Small intestine (tissue), 7 donors: ENCODE measurements around the gene PARD3. TPM values are rescaled to one million over a fixed set of nuclear protein-coding genes. Genes with fewer than 3 reads are reported as not detected.
A peak's percentile ranks its signal among the peaks of the same experiment; 100 is the strongest.

Source experiments
- DNase-seq, 2 donors: peaks; one replicate each; pipeline versions ENCODE4 v3.0.0 to v3.0.0-alpha.2; 2013
- FAIRE-seq: peaks from 2 replicates; lab custom pipeline; 2012; peaks lifted over from hg19 to GRCh38; lab: Jason Lieb, UNC
- H3K27ac ChIP-seq, 3 donors: one replicate each; pipeline ENCODE4 v1.5.1; 2013; ENCODE audit warnings: low read length in 2 of 3, mild to moderate bottlenecking in 2 of 3, control low read depth in 1 of 3, inconsistent platforms in 1 of 3, low read depth in 1 of 3, moderate library complexity in 1 of 3
- H3K27me3 ChIP-seq, 3 donors: one replicate each; pipeline ENCODE4 v1.6.1; 2013; ENCODE audit warnings: low read length in 3 of 3, inconsistent platforms in 1 of 3; ENCODE audit not compliant: control insufficient read depth in 3 of 3, insufficient read depth in 3 of 3
- H3K36me3 ChIP-seq, 3 donors: one replicate each; pipeline ENCODE4 v1.6.1; 2013; ENCODE audit warnings: low read length in 3 of 3, inconsistent platforms in 1 of 3, low read depth in 1 of 3, mild to moderate bottlenecking in 1 of 3, moderate library complexity in 1 of 3; ENCODE audit not compliant: control insufficient read depth in 3 of 3, insufficient read depth in 2 of 3
- H3K4me1 ChIP-seq, 3 donors: one replicate each; pipeline ENCODE4 v1.6.1; 2013; ENCODE audit warnings: low read length in 2 of 3, inconsistent platforms in 1 of 3, low read depth in 1 of 3, mild to moderate bottlenecking in 1 of 3, moderate library complexity in 1 of 3; ENCODE audit not compliant: control insufficient read depth in 3 of 3, insufficient read depth in 2 of 3
- H3K4me3 ChIP-seq, 3 donors: one replicate each; pipeline ENCODE4 v1.5.1; 2013; ENCODE audit warnings: low read length in 3 of 3, control low read depth in 1 of 3, inconsistent platforms in 1 of 3, low read depth in 1 of 3, mild to moderate bottlenecking in 1 of 3, moderate library complexity in 1 of 3
- H3K9me3 ChIP-seq, 2 donors: one replicate each; pipeline ENCODE4 v1.6.1; 2013; ENCODE audit warnings: low read depth in 1 of 2, low read length in 1 of 2; ENCODE audit not compliant: control insufficient read depth in 2 of 2, insufficient read depth in 1 of 2
- WGBS, 3 donors: extraction: QIAGEN DNeasy Blood & Tissue Kit; methylation state at CpG; one replicate each; pipeline ENCODE4 v1.1.7; 2013; 5-methylcytosine and 5-hydroxymethylcytosine counted together
- polyA plus RNA-seq, 4 donors: library from polyadenylated mRNA; stranded (reverse) in 3 of 4; unstranded in 1 of 4; fragments of 200-250 nt in 3 of 4; fragments of 120-200 nt in 1 of 4; gene quantifications; one replicate each; pipeline versions ENCODE4 v1.2.1 to v1.2.3, GENCODE V29; 2013
- donor health status: healthy with polysubstance abuse.
- donor health status: control.
- donor health status: control.
- donor health status: Bipolar disorder and iron deficiency.
- donor health status: healthy.

The PARD3 gene
- polyA plus RNA-seq, 4 donors, result 14.3 to 24.3 (median 15.5) TPM

DNA sequence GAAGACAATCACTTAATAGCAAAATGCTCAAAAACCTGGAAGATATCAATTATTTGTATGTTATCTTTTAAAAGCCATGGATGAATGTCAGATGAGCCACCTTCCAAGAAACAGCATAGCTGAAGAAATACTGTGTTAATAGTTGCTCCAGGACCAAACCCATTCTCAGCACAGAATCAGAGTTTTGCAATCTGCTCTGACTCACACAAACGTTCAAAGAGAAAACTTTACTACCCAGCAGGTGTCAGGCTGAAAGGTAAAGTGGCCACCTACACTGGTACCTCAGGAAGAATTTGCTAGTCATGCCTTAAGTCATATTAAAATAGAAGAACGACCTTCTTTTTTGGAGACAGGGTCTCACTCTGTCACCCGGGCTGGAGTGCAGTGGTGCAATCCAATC, 526.5 kb downstream of the PARD3 start:
- H3K4me3 ChIP-seq, result no peak overlapping the region
- H3K27me3 ChIP-seq, result no peaks in the 10 kb centered on the region
- no peaks in the 10 kb centered on the region for H3K36me3 ChIP-seq
- H3K27ac ChIP-seq, result no peak overlapping the region
- WGBS, 3 donors, result 49 to 63% (median 49%) methylated on average over 3 of the region's 3 CpGs
- DNase-seq (peak; percentile 46 to 56), FAIRE-seq (no peak)
- no peaks in the 10 kb centered on the region for H3K9me3 ChIP-seq
- peaks cover 0 to 3% (median 0%) of the 10 kb centered on the region in 3 donors for H3K4me1 ChIP-seq

GRCh38 chr10:34286136-34286739, 528.9 kb downstream of the PARD3 start:
- Histone ChIP-seq H3K27ac (no peak overlapping the region), H3K36me3 (peaks cover 0 to 1% (median 0%) of the 10 kb centered on the region in 3 donors), H3K4me1 (no peaks in the 10 kb centered on the region), H3K9me3 (no peaks in the 10 kb centered on the region), H3K4me3 (no peak overlapping the region), H3K27me3 (no peaks in the 10 kb centered on the region)
- no peak for FAIRE-seq
- no peak for DNase-seq
- WGBS, 3 donors, result 78 to 88% (median 82%) methylated on average over 3 of the region's 3 CpGs

GRCh38 chr10:34281661-34282582, 533.2 kb downstream of the PARD3 start:
- H3K36me3 ChIP-seq, result peaks cover 0 to 6% (median 0%) of the 10 kb centered on the region in 3 donors
- FAIRE-seq (no peak), DNase-seq (no peak)
- no peaks in the 10 kb centered on the region for H3K9me3 ChIP-seq
- no peaks in the 10 kb centered on the region for H3K27me3 ChIP-seq
- peak overlapping the region in 1 of 3 donors; percentile 91 for H3K27ac ChIP-seq
- H3K4me3 ChIP-seq, result no peak overlapping the region
- 76 to 93% (median 83%) methylated on average over 3 of the region's 3 CpGs for WGBS, 3 donors
- no peaks in the 10 kb centered on the region for H3K4me1 ChIP-seq

DNA sequence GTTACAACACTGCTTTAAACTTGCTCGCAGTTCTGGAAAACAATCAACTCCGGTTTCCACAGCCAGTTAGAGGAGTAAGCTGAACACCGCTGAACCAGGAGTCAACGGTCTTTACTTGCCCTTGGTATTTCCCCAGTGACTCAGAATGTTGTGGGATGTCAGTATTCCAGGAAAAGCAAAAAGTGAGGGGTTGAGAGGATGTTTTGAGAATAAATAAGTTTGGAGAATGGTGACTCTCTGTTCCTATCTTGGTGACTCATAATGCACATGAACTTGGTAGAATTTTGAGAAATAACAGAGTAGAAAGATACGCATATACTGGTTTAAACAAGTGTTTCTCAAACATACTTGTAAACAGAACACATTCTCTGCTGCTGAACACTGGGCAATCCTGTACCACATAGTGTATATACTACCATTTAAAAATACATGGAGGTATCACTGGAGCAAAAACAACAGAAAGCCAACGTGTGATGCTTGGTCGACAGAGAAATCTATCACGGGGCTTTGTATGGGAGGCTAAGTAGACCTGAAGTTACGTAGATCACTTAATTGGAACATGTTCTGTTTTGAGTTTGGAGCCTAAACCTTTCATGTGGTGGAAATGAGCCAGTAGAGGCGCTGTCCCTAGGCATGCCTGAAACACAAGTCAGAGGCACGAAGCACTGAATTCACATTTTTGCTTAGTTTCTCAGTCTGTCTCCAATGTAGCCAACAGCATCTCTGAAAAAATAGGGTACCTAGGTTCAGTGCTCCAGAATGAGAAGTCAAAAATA, 534.3 kb downstream of the PARD3 start:
- H3K4me1 ChIP-seq, result no peaks in the 10 kb centered on the region
- H3K9me3 ChIP-seq, result no peaks in the 10 kb centered on the region
- 71 to 88% (median 84%) methylated on average over 11 of the region's 11 CpGs for WGBS, 3 donors
- no peak overlapping the region for H3K4me3 ChIP-seq
- DNase-seq (no peak), FAIRE-seq (no peak)
- H3K27me3 ChIP-seq, result no peaks in the 10 kb centered on the region
- peaks cover 0 to 6% (median 0%) of the 10 kb centered on the region in 3 donors for H3K36me3 ChIP-seq
- H3K27ac ChIP-seq, result peak overlapping the region in 1 of 3 donors; percentile 91

GRCh38 chr10:34275626-34276130, 539.4 kb downstream of the PARD3 start:
- 80 to 82% (median 82%) methylated on average over 2 of the region's 2 CpGs for WGBS, 3 donors
- DNase-seq (no peak), FAIRE-seq (no peak)
- Histone ChIP-seq H3K36me3 (peaks cover 0 to 4% (median 0%) of the 10 kb centered on the region in 3 donors), H3K4me1 (no peaks in the 10 kb centered on the region), H3K9me3 (no peaks in the 10 kb centered on the region), H3K27me3 (no peaks in the 10 kb centered on the region), H3K27ac (no peak overlapping the region), H3K4me3 (no peak overlapping the region)

DNA sequence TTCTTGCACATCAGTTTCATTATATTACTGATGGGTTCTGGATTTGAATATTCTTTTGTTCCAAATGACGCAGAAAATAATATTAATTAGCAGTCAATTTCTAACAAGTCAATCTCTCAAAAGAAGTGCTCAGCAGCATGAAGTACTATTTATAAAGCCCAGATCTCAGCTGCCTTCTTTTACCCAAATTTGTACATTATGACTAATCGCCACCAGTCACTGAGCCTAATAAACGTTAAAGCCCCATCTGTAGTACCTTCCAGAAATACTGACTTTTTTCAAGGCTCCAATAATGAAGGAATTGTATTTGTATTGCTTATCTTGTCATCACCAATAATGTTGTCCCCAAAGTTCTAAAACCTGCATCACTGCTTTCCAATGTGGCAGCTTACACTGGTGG, 540.2 kb downstream of the PARD3 start:
- H3K27me3 ChIP-seq, result no peaks in the 10 kb centered on the region
- DNase-seq, result no peak
- FAIRE-seq, result no peak
- WGBS, 3 donors, result 80 to 95% (median 86%) methylated on average over 3 of the region's 3 CpGs
- H3K4me3 ChIP-seq, result no peak overlapping the region
- H3K4me1 ChIP-seq, result no peaks in the 10 kb centered on the region
- H3K36me3 ChIP-seq, result peaks cover 0 to 4% (median 0%) of the 10 kb centered on the region in 3 donors
- H3K9me3 ChIP-seq, result no peaks in the 10 kb centered on the region
- H3K27ac ChIP-seq, result no peak overlapping the region

DNA sequence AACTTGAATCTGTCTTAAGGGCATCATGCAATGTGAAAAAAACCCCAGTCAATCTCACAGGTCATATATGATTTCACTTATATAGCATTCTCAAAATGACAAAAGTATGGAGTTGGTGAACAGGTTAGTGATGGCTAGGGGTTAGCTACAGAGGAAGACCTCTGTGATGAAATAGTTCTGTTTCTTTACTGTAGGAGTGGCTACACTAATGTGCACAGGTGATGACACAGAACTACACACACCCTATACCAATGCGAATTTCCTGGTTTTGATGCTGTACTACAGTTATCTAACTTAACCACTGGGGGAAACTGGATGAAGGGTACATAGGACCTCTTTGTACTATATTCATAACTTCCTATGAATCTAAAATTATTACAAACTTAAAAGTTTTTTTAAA, 541.8 kb downstream of the PARD3 start:
- Histone ChIP-seq H3K27ac (no peak overlapping the region), H3K4me3 (no peak overlapping the region), H3K36me3 (peaks cover 0 to 5% (median 0%) of the 10 kb centered on the region in 3 donors), H3K27me3 (no peaks in the 10 kb centered on the region), H3K4me1 (no peaks in the 10 kb centered on the region), H3K9me3 (no peaks in the 10 kb centered on the region)
- DNase-seq (no peak), FAIRE-seq (no peak)
- WGBS, 3 donors, result 93 to 95% (median 94%) methylated on average over 1 of the region's 1 CpG

- H3K4me3 ChIP-seq, result no peak overlapping the region
- H3K4me1 ChIP-seq, result no peaks in the 10 kb centered on the region
- H3K27me3 ChIP-seq, result no peaks in the 10 kb centered on the region
- DNase-seq (no peak), FAIRE-seq (no peak)
- peaks cover 0 to 2% (median 0%) of the 10 kb centered on the region in 3 donors for H3K36me3 ChIP-seq
- no peaks in the 10 kb centered on the region for H3K9me3 ChIP-seq
- WGBS, 3 donors, result 83 to 91% (median 90%) methylated on average over 3 of the region's 3 CpGs
- no peak overlapping the region for H3K27ac ChIP-seq
Measured at GRCh38 chr10:34272316-34272715, 542.8 kb downstream of the PARD3 start.
